Transverse colon (tissue), 4 donors: ENCODE results near the gene CTAG1B. TPM values are rescaled to one million over a fixed set of nuclear protein-coding genes. Genes with fewer than 3 reads are reported as not detected.
"Not testable (repeated sequence)": the region's sequence is repeated elsewhere in the genome, so short reads cannot be mapped to it uniquely, and the experiment has no call there.

ENCODE experiments used
- DNase-seq: peaks from one replicate; pipeline ENCODE4 v3.0.0-alpha.2; 2019
- H3K27ac ChIP-seq, 4 donors: fragments of 200-600 bp; sonication (generic); 2 replicates each; pipeline ENCODE4 v1.5.1; 2016 to 2018; ENCODE audit warnings: inconsistent platforms in 4 of 4
- H3K27me3 ChIP-seq: fragments of 200-600 bp; sonication (generic); 2 replicates; pipeline ENCODE4 v1.5.1; 2017; ENCODE audit warnings: inconsistent platforms
- H3K36me3 ChIP-seq, 4 donors: fragments of 200-600 bp; sonication (generic); 2 replicates each; pipeline ENCODE4 v1.5.1; 2017 to 2019; ENCODE audit warnings: inconsistent platforms in 4 of 4
- H3K4me1 ChIP-seq, 4 donors: fragments of 200-600 bp; sonication (generic); 2 replicates each; pipeline ENCODE4 v1.5.1; 2017 to 2020; ENCODE audit warnings: inconsistent platforms in 4 of 4
- H3K4me3 ChIP-seq, 4 donors: fragments of 200-600 bp; sonication (generic); 1 replicate in 1 of 4; 2 replicates in 3 of 4; pipeline versions ENCODE4 v1.5.1 to v1.6.1; 2017 to 2019; ENCODE audit warnings: inconsistent platforms in 4 of 4
- H3K9me3 ChIP-seq, 2 donors: fragments of 200-600 bp; sonication (generic); 2 replicates each; pipeline ENCODE4 v1.5.1; 2017 to 2019; ENCODE audit warnings: inconsistent platforms in 2 of 2
- EP300 ChIP-seq: sonication (generic); formaldehyde crosslinking; IDR thresholded peaks from one replicate; pipeline ENCODE4 v1.6.1; 2017; ENCODE audit warnings: antibody characterized with exemption, low read depth
- POLR2A ChIP-seq: fragments of 450-650 bp; IDR thresholded peaks from one replicate; pipeline ENCODE4 v1.6.1; 2016; ENCODE audit warnings: antibody characterized with exemption, mild to moderate bottlenecking, moderate library complexity
- POLR2AphosphoS5 ChIP-seq, 3 donors: sonication (generic); formaldehyde crosslinking; IDR thresholded peaks; one replicate each; pipeline ENCODE4 v1.6.1; 2016; ENCODE audit warnings: antibody characterized with exemption in 3 of 3
- WGBS, 2 donors: methylation state at CpG; one replicate each; pipeline ENCODE4 v1.1.5; 2018; ENCODE audit warnings: low coverage in 1 of 2; 5-methylcytosine and 5-hydroxymethylcytosine counted together
- in situ Hi-C, 4 donors: fragments of 200-750 bp; cut with MboI; loops; one replicate each; pipeline versions ENCODE4 v1.15.0 to v1.15.1; 2017; ENCODE audit warnings: low sequenced_read_pairs in 3 of 4, low pct_ligation_motif_present in 1 of 4, low pct_unique_long_range_greater_than_20kb in 1 of 4
- intact Hi-C: fragments of 100-400 bp; cut with DNase I; formaldehyde crosslinking; loops from one replicate; pipeline ENCODE4 v1.15.1; 2023; ENCODE audit warnings: low total_unique reads
- total RNA-seq, 4 donors: library from RNA; depleted of rRNA; stranded (reverse); fragments of >200 nt; gene quantifications; one replicate each; pipeline ENCODE4 v1.1.0, GENCODE V29; 2016
- TF ChIP-seq, protein P1 (sequence below), 5 experiments: fragments of 200-600 bp in 3 of 5; fragments of 450-650 bp in 2 of 5; sonication (generic) in 3 of 5; IDR thresholded peaks; 1 replicate in 2 of 5; 2 replicates in 3 of 5; pipeline ENCODE4 v1.5.1; 2016 to 2017; ENCODE audit warnings: antibody characterized with exemption in 5 of 5, inconsistent platforms in 3 of 5, mild to moderate bottlenecking in 2 of 5, moderate library complexity in 1 of 5

CTAG1B gene
- total RNA-seq, 4 donors from 2014 or later = not detected

- H3K4me3 ChIP-seq, H3K27ac ChIP-seq, in situ Hi-C loops, H3K9me3 ChIP-seq, H3K36me3 ChIP-seq, intact Hi-C loops, H3K4me1 ChIP-seq, DNase-seq, H3K27me3 ChIP-seq: not testable (repeated sequence)
- no CpG with 5 or more reads among the region's 11 CpGs for WGBS, 2 donors
Measured at GRCh38 chrX:154620767-154621414, 1.8 kb upstream of the CTAG1B start.

DNA sequence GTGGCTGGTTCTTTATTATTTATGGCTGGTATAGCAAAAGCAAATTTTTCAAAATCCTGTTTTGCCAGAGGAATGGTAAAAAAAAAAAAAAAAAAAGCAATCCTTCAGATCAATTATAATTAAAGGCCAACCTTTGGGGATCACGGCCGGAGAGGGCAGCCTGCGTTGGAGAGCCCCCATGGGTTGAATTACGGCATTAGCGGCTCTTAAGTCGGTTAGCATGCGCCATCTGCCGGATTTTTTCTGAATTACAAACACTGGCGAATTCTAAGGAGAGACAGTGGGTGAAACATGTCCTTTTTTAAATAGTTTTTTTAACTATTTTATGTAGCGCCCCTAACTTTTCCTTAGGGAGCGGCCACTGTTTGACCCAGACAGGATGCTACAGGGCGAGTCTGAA lies 5.5 kb downstream of the CTAG1B start:
- intact Hi-C loops, H3K27ac ChIP-seq, H3K36me3 ChIP-seq, H3K9me3 ChIP-seq, DNase-seq, H3K27me3 ChIP-seq, H3K4me1 ChIP-seq, H3K4me3 ChIP-seq, in situ Hi-C loops: not testable (repeated sequence)
- WGBS, 2 donors = 6 to 18% methylated on average over 6 of the region's 12 CpGs

DNA sequence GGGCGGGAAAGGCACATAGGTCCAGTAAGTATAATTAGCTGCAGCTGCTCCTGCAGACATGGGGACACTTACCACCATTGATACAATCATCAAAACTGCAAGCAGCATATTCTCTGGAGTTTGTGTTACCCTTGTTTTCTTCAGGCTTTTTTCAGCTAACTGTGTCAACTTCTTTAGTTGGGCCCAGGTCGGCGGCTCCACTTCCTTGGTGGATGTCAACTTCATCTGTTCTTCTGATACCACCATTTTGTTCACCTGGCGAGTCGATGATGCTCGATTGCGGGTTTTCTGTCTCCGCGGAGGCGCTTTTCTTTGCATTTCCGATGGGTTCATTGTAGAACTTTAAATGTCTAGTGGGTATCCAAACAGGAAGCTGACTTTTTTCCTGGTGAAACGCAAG lies 7.9 kb downstream of the CTAG1B start:
- DNase-seq, intact Hi-C loops, H3K27ac ChIP-seq, H3K9me3 ChIP-seq, H3K4me1 ChIP-seq, in situ Hi-C loops, H3K27me3 ChIP-seq, H3K36me3 ChIP-seq, H3K4me3 ChIP-seq: not testable (repeated sequence)
- 90 to 92% methylated on average over 3 to 12 of the region's 12 CpGs for WGBS, 2 donors

- H3K9me3 ChIP-seq, in situ Hi-C loops, H3K27ac ChIP-seq, intact Hi-C loops, H3K36me3 ChIP-seq, H3K27me3 ChIP-seq, H3K4me1 ChIP-seq, H3K4me3 ChIP-seq, DNase-seq: not testable (repeated sequence)
- WGBS, 2 donors = 74% methylated on average over 12 of the region's 12 CpGs; no CpG with 5 or more reads in 1 of the 2 donors
Measured at GRCh38 chrX:154608823-154609222, 10.3 kb downstream of the CTAG1B start.

GRCh38 chrX:154607976-154608375 lies 11.1 kb downstream of the CTAG1B start:
- H3K4me1 ChIP-seq, DNase-seq, in situ Hi-C loops, H3K36me3 ChIP-seq, intact Hi-C loops, H3K27me3 ChIP-seq, H3K27ac ChIP-seq, H3K9me3 ChIP-seq, H3K4me3 ChIP-seq: not testable (repeated sequence)
- 84% methylated on average over 11 of the region's 11 CpGs; no CpG with 5 or more reads in 1 of the 2 donors for WGBS, 2 donors

- TF ChIP-seq POLR2A (no peak), EP300 (no peak), POLR2AphosphoS5 (IDR thresholded peaks at IDR 0.05) (no peak)
- TF ChIP-seq, protein P1, sequence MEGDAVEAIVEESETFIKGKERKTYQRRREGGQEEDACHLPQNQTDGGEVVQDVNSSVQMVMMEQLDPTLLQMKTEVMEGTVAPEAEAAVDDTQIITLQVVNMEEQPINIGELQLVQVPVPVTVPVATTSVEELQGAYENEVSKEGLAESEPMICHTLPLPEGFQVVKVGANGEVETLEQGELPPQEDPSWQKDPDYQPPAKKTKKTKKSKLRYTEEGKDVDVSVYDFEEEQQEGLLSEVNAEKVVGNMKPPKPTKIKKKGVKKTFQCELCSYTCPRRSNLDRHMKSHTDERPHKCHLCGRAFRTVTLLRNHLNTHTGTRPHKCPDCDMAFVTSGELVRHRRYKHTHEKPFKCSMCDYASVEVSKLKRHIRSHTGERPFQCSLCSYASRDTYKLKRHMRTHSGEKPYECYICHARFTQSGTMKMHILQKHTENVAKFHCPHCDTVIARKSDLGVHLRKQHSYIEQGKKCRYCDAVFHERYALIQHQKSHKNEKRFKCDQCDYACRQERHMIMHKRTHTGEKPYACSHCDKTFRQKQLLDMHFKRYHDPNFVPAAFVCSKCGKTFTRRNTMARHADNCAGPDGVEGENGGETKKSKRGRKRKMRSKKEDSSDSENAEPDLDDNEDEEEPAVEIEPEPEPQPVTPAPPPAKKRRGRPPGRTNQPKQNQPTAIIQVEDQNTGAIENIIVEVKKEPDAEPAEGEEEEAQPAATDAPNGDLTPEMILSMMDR (IDR thresholded peaks at IDR 0.05) = no peak
- intact Hi-C loops = no loop called here
- Histone ChIP-seq H3K27me3 (no peaks in the 10 kb centered on the region), H3K4me1 (no peaks in the 10 kb centered on the region), H3K27ac (no peak overlapping the region), H3K36me3 (no peaks in the 10 kb centered on the region), H3K4me3 (no peak overlapping the region), H3K9me3 (no peaks in the 10 kb centered on the region)
- in situ Hi-C loops = no loop called here
- DNase-seq = no peak
- 69 to 100% methylated on average over 2 to 6 of the region's 6 CpGs for WGBS, 2 donors
Measured at GRCh38 chrX:154607370-154607769, 11.7 kb downstream of the CTAG1B start.

GRCh38 chrX:154605566-154605965 lies 13.5 kb downstream of the CTAG1B start:
- Histone ChIP-seq H3K27me3 (no peaks in the 10 kb centered on the region), H3K27ac (no peak overlapping the region), H3K36me3 (no peaks in the 10 kb centered on the region), H3K9me3 (no peaks in the 10 kb centered on the region), H3K4me3 (no peak overlapping the region), H3K4me1 (no peaks in the 10 kb centered on the region)
- 78 to 83% methylated on average over 1 to 6 of the region's 6 CpGs for WGBS, 2 donors
- no peak for DNase-seq
- in situ Hi-C loops = no loop called here
- intact Hi-C loops = no loop called here
- TF ChIP-seq, protein P1 (IDR thresholded peaks at IDR 0.05) = no peak
- TF ChIP-seq POLR2AphosphoS5 (IDR thresholded peaks at IDR 0.05) (no peak), POLR2A (no peak), EP300 (no peak)
